Activated naive CD8-positive, alpha-beta T cell treated with anti-CD3 and anti-CD28 coated beads, Interleukin-2, amount 10 ng/mL, durations not matched to agents 7 days and 5 days (primary cell): ENCODE data around the gene ZNF773. TPM values are rescaled to one million over a fixed set of nuclear protein-coding genes. Genes with fewer than 3 reads are reported as not detected.
"Not testable (repeated sequence)": the region's sequence is repeated elsewhere in the genome, so short reads cannot be mapped to it uniquely, and the experiment has no call there.

Experiments
- ATAC-seq: fragments of 150-1000 bp; cut with Tn5 transposase; one replicate; pipeline ENCODE4 v1.10.0; 2021; ENCODE audit warnings: low read depth, moderate library complexity
- POLR2A ChIA-PET: fragments of 350-600 bp; sonication (Branson Sonifier 250); formaldehyde crosslinking; loops from one replicate; lab custom pipeline; 2021; ENCODE audit warnings: antibody characterized with exemption; lab: Charles Lee
- DNase-seq: peaks from one replicate; pipeline ENCODE4 v3.0.0; 2021
- H3K27ac Mint-ChIP-seq: one replicate; pipeline ENCODE4 v1.8.0; 2022; ENCODE audit warnings: mild to moderate bottlenecking, mixed read lengths
- H3K27me3 Mint-ChIP-seq: one replicate; pipeline ENCODE4 v1.8.0; 2022; ENCODE audit warnings: mild to moderate bottlenecking, moderate library complexity, mixed read lengths
- H3K36me3 Mint-ChIP-seq: one replicate; pipeline ENCODE4 v1.8.0; 2021; ENCODE audit warnings: mild to moderate bottlenecking, mixed read lengths
- H3K4me1 Mint-ChIP-seq: one replicate; pipeline ENCODE4 v1.8.0; 2021; ENCODE audit warnings: mixed read lengths
- H3K4me3 Mint-ChIP-seq: one replicate; pipeline ENCODE4 v1.8.0; 2022; ENCODE audit warnings: mild to moderate bottlenecking, moderate library complexity, mixed read lengths
- H3K9me3 Mint-ChIP-seq: one replicate; pipeline ENCODE4 v1.8.0; 2021; ENCODE audit warnings: mixed read lengths
- total RNA-seq, 2 experiments: library from RNA; stranded (reverse); gene quantifications; one replicate each; pipeline ENCODE4 v1.2.3, GENCODE V29; 2021

Gene ZNF773
- 10 to 100 TPM; 15.7 to 15.9 TPM for total RNA-seq

GRCh38 chr19:57499680-57500395 is at the start of gene ZNF773:
Gene ZNF773 (plus strand): TSS chr19:57499938. CDS start chr19:57500081, 143 bp downstream.
- not testable (repeated sequence) for H3K27me3 Mint-ChIP-seq
- ATAC-seq: peak; percentile 95
- Mint-ChIP-seq H3K27ac (peak within 1 kb of the TSS; percentile 97), H3K36me3 (peaks cover 51% of the 10 kb centered on the region), H3K9me3 (peaks cover 31% of the 10 kb centered on the region), H3K4me3 (peak within 1 kb of the TSS; percentile 95), H3K4me1 (peaks cover 17% of the 10 kb centered on the region)
- POLR2A ChIA-PET: interaction anchor here (0.5 to 2.0 kb wide), 6 partner anchors 12 to 139 kb away, joined by 3 to 7 read pairs (median 4); partner anchors contain the start of genes ZNF211, ZNF416, ZNF419 and ZNF772
- peak; percentile 96 for DNase-seq

GRCh38 chr19:57452307-57452706 is 47.4 kb upstream of the ZNF773 start:
- Mint-ChIP-seq H3K4me1 (no peaks in the 10 kb centered on the region), H3K36me3 (peaks cover 32% of the 10 kb centered on the region), H3K27ac (no peak overlapping the region), H3K4me3 (no peak overlapping the region), H3K9me3 (peaks cover 22% of the 10 kb centered on the region), H3K27me3 (no peaks in the 10 kb centered on the region)
- ATAC-seq: no peak
- POLR2A ChIA-PET: no interaction called here
- no peak for DNase-seq

- POLR2A ChIA-PET: no interaction called here
- Mint-ChIP-seq H3K27ac (no peak overlapping the region), H3K27me3 (no peaks in the 10 kb centered on the region), H3K36me3 (peaks cover 27% of the 10 kb centered on the region), H3K4me3 (no peak overlapping the region), H3K9me3 (peaks cover 34% of the 10 kb centered on the region), H3K4me1 (no peaks in the 10 kb centered on the region)
- peak; percentile 52 for ATAC-seq
- DNase-seq: no peak
Measured at GRCh38 chr19:57465680-57466381, 33.9 kb upstream of the ZNF773 start.

GRCh38 chr19:57466489-57466888 is 33.2 kb upstream of the ZNF773 start:
- DNase-seq (no peak), ATAC-seq (no peak)
- H3K36me3 Mint-ChIP-seq: peaks cover 32% of the 10 kb centered on the region
- H3K27me3 Mint-ChIP-seq: no peaks in the 10 kb centered on the region
- no peaks in the 10 kb centered on the region for H3K4me1 Mint-ChIP-seq
- no peak overlapping the region for H3K27ac Mint-ChIP-seq
- peaks cover 37% of the 10 kb centered on the region for H3K9me3 Mint-ChIP-seq
- POLR2A ChIA-PET: no interaction called here
- no peak overlapping the region for H3K4me3 Mint-ChIP-seq

- H3K36me3 Mint-ChIP-seq: peaks cover 79% of the 10 kb centered on the region
- H3K4me3 Mint-ChIP-seq: no peak overlapping the region
- DNase-seq: no peak
- POLR2A ChIA-PET: no interaction called here
- no peaks in the 10 kb centered on the region for H3K27me3 Mint-ChIP-seq
- H3K4me1 Mint-ChIP-seq: peaks cover 22% of the 10 kb centered on the region
- no peak overlapping the region for H3K27ac Mint-ChIP-seq
- ATAC-seq: no peak
- peaks cover 68% of the 10 kb centered on the region for H3K9me3 Mint-ChIP-seq
Measured at GRCh38 chr19:57473646-57474045, 26.1 kb upstream of the ZNF773 start.

GRCh38 chr19:57477191-57478008 is 22.3 kb upstream of the ZNF773 start, which contains the start of gene ZNF772:
Gene ZNF772 (minus strand): TSS chr19:57477566. CDS start chr19:57477309, 257 bp downstream.
- peak within 1 kb of the TSS; percentile 92 for H3K27ac Mint-ChIP-seq
- POLR2A ChIA-PET: interaction anchor here (1.1 to 1.7 kb wide), 3 partner anchors 22 to 285 kb away, joined by 4 to 5 read pairs (median 4); partner anchors contain the start of genes ZNF749 and ZNF773
- peak within 1 kb of the TSS; percentile 86 for H3K4me3 Mint-ChIP-seq
- DNase-seq (peak; percentile 81), ATAC-seq (peak; percentile 100)
- no peaks in the 10 kb centered on the region for H3K27me3 Mint-ChIP-seq
- peaks cover 48% of the 10 kb centered on the region for H3K9me3 Mint-ChIP-seq
- peaks cover 22% of the 10 kb centered on the region for H3K4me1 Mint-ChIP-seq
- peaks cover 50% of the 10 kb centered on the region for H3K36me3 Mint-ChIP-seq

GRCh38 chr19:57487477-57488298 is 12.1 kb upstream of the ZNF773 start, which contains the start of gene ZNF419:
Gene ZNF419 (plus strand): TSS chr19:57487750. CDS start chr19:57487951, 201 bp downstream.
- H3K4me1 Mint-ChIP-seq: peaks cover 13% of the 10 kb centered on the region
- peak within 1 kb of the TSS; percentile 81 for H3K27ac Mint-ChIP-seq
- ATAC-seq (peak; percentile 92), DNase-seq (peak; percentile 91)
- POLR2A ChIA-PET: interaction anchor here (0.6 to 0.9 kb wide), 3 partner anchors 12 to 893 kb away, joined by 4 to 9 read pairs (median 4); partner anchors contain the start of genes ZNF71 and ZNF773
- peaks cover 32% of the 10 kb centered on the region for H3K9me3 Mint-ChIP-seq
- not testable (repeated sequence) for H3K27me3 Mint-ChIP-seq
- peaks cover 49% of the 10 kb centered on the region for H3K36me3 Mint-ChIP-seq
- peak within 1 kb of the TSS; percentile 82 for H3K4me3 Mint-ChIP-seq

- POLR2A ChIA-PET: interaction anchor here (0.6 kb wide), 1 partner anchor 893 kb away, joined by 9 read pairs; the partner anchor contains the start of gene ZNF71
- H3K4me1 Mint-ChIP-seq: peaks cover 13% of the 10 kb centered on the region
- peaks cover 36% of the 10 kb centered on the region for H3K9me3 Mint-ChIP-seq
- ATAC-seq, DNase-seq, H3K27me3 Mint-ChIP-seq: not testable (repeated sequence)
- peaks cover 54% of the 10 kb centered on the region for H3K36me3 Mint-ChIP-seq
- peak overlapping the region; percentile 82 for H3K4me3 Mint-ChIP-seq
- H3K27ac Mint-ChIP-seq: peak overlapping the region; percentile 72
Measured at GRCh38 chr19:57488299-57488644, 11.5 kb upstream of the ZNF773 start.

- ATAC-seq, H3K27me3 Mint-ChIP-seq, DNase-seq: not testable (repeated sequence)
- H3K36me3 Mint-ChIP-seq: peaks cover 51% of the 10 kb centered on the region
- peak overlapping the region; percentile 95 for H3K4me3 Mint-ChIP-seq
- H3K4me1 Mint-ChIP-seq: peaks cover 17% of the 10 kb centered on the region
- peak overlapping the region; percentile 97 for H3K27ac Mint-ChIP-seq
- POLR2A ChIA-PET: interaction anchor here (0.5 to 2.0 kb wide), 5 partner anchors 13 to 140 kb away, joined by 3 to 7 read pairs (median 4); partner anchors contain the start of genes ZNF211, ZNF416 and ZNF772
- peaks cover 33% of the 10 kb centered on the region for H3K9me3 Mint-ChIP-seq
Measured at GRCh38 chr19:57499332-57499679, 432 bp upstream of the ZNF773 start.

GRCh38 chr19:57500400-57500799 is 662 bp downstream of the ZNF773 start:
- ATAC-seq: not testable (repeated sequence)
- POLR2A ChIA-PET: interaction anchor here (0.7 to 2.0 kb wide), 4 partner anchors 13 to 133 kb away, joined by 4 read pairs; partner anchors contain the start of genes ZNF211, ZNF416, ZNF419 and ZNF772

GRCh38 chr19:57506163-57506562 is 6.4 kb downstream of the ZNF773 start:
- POLR2A ChIA-PET: no interaction called here
- H3K27me3 Mint-ChIP-seq: no peaks in the 10 kb centered on the region
- peak overlapping the region; percentile 21 for H3K27ac Mint-ChIP-seq
- ATAC-seq (no peak), DNase-seq (no peak)
- peaks cover 85% of the 10 kb centered on the region for H3K36me3 Mint-ChIP-seq
- peaks cover 43% of the 10 kb centered on the region for H3K9me3 Mint-ChIP-seq
- H3K4me3 Mint-ChIP-seq: no peak overlapping the region
- peaks cover 2% of the 10 kb centered on the region for H3K4me1 Mint-ChIP-seq

More at GRCh38 chr19:57500400-57500799, 662 bp downstream of the ZNF773 start:
- H3K27me3 Mint-ChIP-seq, DNase-seq: not testable (repeated sequence)
- Mint-ChIP-seq H3K36me3 (peaks cover 50% of the 10 kb centered on the region), H3K4me3 (peak overlapping the region; percentile 95), H3K4me1 (peaks cover 17% of the 10 kb centered on the region), H3K9me3 (peaks cover 31% of the 10 kb centered on the region), H3K27ac (peak overlapping the region; percentile 84)

GRCh38 chr19:57511484-57511883 is 11.7 kb downstream of the ZNF773 start:
- POLR2A ChIA-PET: no interaction called here
- peaks cover 43% of the 10 kb centered on the region for H3K9me3 Mint-ChIP-seq
- H3K27ac Mint-ChIP-seq: no peak overlapping the region
- no peak for DNase-seq
- no peak for ATAC-seq
- peaks cover 79% of the 10 kb centered on the region for H3K36me3 Mint-ChIP-seq
- no peak overlapping the region for H3K4me3 Mint-ChIP-seq
- H3K27me3 Mint-ChIP-seq: no peaks in the 10 kb centered on the region
- no peaks in the 10 kb centered on the region for H3K4me1 Mint-ChIP-seq
